Stomach smooth muscle (tissue), 2 donors: ENCODE results near the gene SLC25A23.
"Not testable (repeated sequence)": the region's sequence is repeated elsewhere in the genome, so short reads cannot be mapped to it uniquely, and the experiment has no call there.

ENCODE experiments used
- H3K27ac ChIP-seq: one replicate; pipeline ENCODE4 v1.7.0; 2013; ENCODE audit warnings: mild to moderate bottlenecking, low read length, inconsistent platforms
- H3K27me3 ChIP-seq, 2 donors: one replicate each; pipeline ENCODE4 v1.7.0; 2013; ENCODE audit warnings: low read length in 2 of 2; ENCODE audit not compliant: insufficient read depth in 2 of 2, control insufficient read depth in 1 of 2
- H3K36me3 ChIP-seq, 2 donors: one replicate each; pipeline ENCODE4 v1.7.0; 2013; ENCODE audit warnings: low read length in 2 of 2; ENCODE audit not compliant: control insufficient read depth in 2 of 2, insufficient read depth in 2 of 2
- H3K4me1 ChIP-seq: one replicate; pipeline ENCODE4 v1.7.0; 2013; ENCODE audit warnings: low read length; ENCODE audit not compliant: control insufficient read depth, insufficient read depth
- H3K4me3 ChIP-seq, 2 donors: one replicate each; pipeline ENCODE4 v1.7.0; 2013; ENCODE audit warnings: low read length in 2 of 2
- H3K9ac ChIP-seq, 2 donors: one replicate each; pipeline ENCODE4 v1.7.0; 2013; ENCODE audit warnings: low read length in 2 of 2, mild to moderate bottlenecking in 1 of 2
- H3K9me3 ChIP-seq, 2 donors: one replicate each; pipeline ENCODE4 v1.7.0; 2013; ENCODE audit warnings: low read length in 2 of 2; ENCODE audit not compliant: control insufficient read depth in 2 of 2
- donor health status: healthy.
- donor health status: Pancreatic carcinoma.

Gene SLC25A23

GRCh38 chr19:6433165-6433564 is 26.4 kb downstream of the SLC25A23 start:
- Histone ChIP-seq H3K4me3 (no peak overlapping the region), H3K36me3 (no peaks in the 10 kb centered on the region), H3K9ac (no peak overlapping the region), H3K27ac (no peak overlapping the region), H3K27me3 (no peaks in the 10 kb centered on the region), H3K9me3 (no peaks in the 10 kb centered on the region), H3K4me1 (no peaks in the 10 kb centered on the region)

DNA sequence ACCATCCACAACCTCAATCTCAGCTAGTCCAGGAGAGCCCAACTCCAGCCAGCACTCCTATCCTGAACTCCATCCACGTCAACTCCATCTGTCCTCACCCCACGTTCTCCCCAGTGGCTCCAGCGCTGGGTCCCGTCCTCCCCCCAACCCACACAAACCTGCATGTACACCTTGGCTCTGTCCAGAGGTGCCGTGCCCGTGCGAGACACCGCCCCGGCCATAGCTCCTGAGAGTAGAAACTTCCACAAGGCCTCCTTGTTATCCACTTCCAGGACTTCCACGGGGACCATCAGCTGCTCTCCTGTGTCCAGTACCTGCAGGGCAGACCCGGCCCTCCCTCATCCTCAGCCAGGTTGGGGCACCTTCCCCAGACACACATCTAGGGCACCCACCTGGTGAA is 27.7 kb downstream of the SLC25A23 start:
- no peaks in the 10 kb centered on the region for H3K36me3 ChIP-seq

DNA sequence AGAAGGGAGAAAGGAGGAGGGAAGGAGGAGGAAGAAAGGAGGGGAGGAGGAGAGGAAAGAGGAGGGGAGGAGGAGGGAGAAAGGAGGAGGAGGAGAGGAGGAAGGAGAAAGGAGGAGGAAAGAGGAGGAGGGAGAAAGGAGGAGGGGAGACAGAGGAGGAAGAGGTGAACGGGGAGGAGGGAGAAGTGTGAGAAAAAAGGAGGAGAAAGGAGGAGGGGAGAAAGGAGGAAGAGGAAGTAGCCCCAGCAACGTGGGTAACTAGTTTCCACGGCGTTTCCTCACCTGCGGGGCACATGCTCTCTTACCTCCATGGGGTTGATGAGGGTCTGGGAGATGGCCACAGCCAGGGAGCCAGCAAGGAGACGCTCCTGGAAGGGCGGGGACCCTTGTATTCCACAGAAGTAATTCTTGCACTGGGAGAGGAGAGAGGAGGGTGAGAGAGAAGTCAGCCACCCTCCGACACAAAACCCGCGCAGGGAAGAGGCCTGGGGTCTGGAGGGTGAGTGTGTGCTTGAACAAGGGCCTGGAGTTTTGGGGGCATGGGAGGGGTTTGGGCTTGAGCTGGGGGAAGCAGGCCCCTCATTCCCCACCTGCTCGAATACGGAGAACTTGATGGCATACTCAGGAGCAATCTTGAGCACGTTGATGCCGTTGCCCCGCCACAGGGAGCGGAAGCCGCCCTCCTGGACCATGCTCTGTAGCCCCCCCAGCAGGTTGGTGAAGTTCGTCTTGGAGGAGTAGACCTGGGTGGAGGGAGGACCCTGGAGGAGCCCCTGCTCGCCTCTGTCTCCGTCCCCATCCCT is 30.0 kb downstream of the SLC25A23 start:
- no peak overlapping the region for H3K27ac ChIP-seq
- peaks cover 0 to 2% of the 10 kb centered on the region in 2 donors for H3K27me3 ChIP-seq
- no peaks in the 10 kb centered on the region for H3K36me3 ChIP-seq
- no peak overlapping the region for H3K9ac ChIP-seq
- H3K4me1 ChIP-seq, result peaks cover 5% of the 10 kb centered on the region
- peaks cover 0 to 4% of the 10 kb centered on the region in 2 donors for H3K9me3 ChIP-seq
- no peak overlapping the region for H3K4me3 ChIP-seq

More for the DNA sequence above, 27.7 kb downstream of the SLC25A23 start:
- H3K9me3 ChIP-seq, result no peaks in the 10 kb centered on the region
- H3K27ac ChIP-seq, result no peak overlapping the region
- peaks cover 0 to 2% of the 10 kb centered on the region in 2 donors for H3K27me3 ChIP-seq
- no peaks in the 10 kb centered on the region for H3K4me1 ChIP-seq
- no peak overlapping the region for H3K9ac ChIP-seq
- no peak overlapping the region for H3K4me3 ChIP-seq

- not testable (repeated sequence) for H3K4me1 ChIP-seq, H3K27me3 ChIP-seq, H3K9me3 ChIP-seq, H3K9ac ChIP-seq, H3K4me3 ChIP-seq, H3K27ac ChIP-seq, H3K36me3 ChIP-seq
These were observed 30.7 kb downstream of the SLC25A23 start for GRCh38 chr19:6428692-6429418.

GRCh38 chr19:6427131-6427530 is 32.5 kb downstream of the SLC25A23 start:
- Histone ChIP-seq H3K9me3 (peaks cover 0 to 4% of the 10 kb centered on the region in 2 donors), H3K27me3 (peaks cover 0 to 2% of the 10 kb centered on the region in 2 donors), H3K27ac (no peak overlapping the region), H3K4me3 (no peak overlapping the region), H3K4me1 (peaks cover 24% of the 10 kb centered on the region), H3K36me3 (no peaks in the 10 kb centered on the region), H3K9ac (no peak overlapping the region)

DNA sequence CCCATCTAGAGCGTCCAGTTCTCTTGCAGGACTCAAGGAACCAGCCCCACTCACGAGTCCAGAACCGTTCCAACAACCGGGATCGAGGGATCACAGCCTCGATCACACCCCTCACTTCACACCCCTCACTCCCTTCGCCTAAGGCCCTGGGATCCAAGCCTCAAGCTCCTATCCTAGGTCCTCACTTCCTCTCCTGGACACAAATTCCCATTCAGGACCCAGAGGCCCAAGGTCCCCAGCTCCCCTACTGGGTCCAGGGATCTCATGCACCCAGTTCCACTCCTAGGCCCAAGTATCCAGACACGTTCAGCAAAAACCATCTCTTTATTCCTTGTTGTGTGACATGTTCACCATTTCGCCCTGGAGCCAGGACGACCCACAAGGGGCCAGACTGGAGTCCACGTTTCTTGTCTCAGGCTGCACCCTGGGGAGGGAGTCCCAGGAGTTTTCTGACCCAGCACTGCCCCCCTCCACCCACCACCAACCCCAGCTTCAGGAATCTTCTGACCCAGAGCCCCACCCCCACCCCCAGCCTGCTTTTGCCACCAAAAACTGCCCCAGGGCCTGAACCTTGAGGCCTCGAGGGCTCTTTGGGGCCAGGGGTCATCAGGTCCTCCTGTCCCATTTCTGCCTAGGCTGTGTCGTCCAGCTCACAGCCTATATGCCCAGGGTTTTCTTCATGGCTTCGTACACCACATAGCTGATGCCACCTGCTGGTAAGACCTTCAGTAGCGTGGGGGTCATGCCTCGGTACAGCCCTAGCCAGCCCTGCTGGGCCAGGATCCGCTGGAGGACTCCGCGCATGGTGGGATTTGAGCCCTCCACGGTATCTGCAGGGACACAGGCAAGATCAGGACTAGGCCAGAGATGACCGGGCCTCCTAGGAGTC is 33.6 kb downstream of the SLC25A23 start:
- Histone ChIP-seq H3K4me3 (peak overlapping the region; percentile 26 to 54), H3K27ac (peak overlapping the region; percentile 88), H3K27me3 (peaks cover 0 to 2% of the 10 kb centered on the region in 2 donors), H3K36me3 (peaks cover 0 to 4% of the 10 kb centered on the region in 2 donors), H3K9ac (peak overlapping the region; percentile 16 to 47), H3K4me1 (peaks cover 30% of the 10 kb centered on the region), H3K9me3 (peaks cover 0 to 4% of the 10 kb centered on the region in 2 donors)

GRCh38 chr19:6424939-6425731 is 34.5 kb downstream of the SLC25A23 start:
- Histone ChIP-seq H3K4me3 (peak overlapping the region; percentile 26 to 54), H3K36me3 (peaks cover 7% of the 10 kb centered on the region in 2 donors), H3K27me3 (peaks cover 0 to 2% of the 10 kb centered on the region in 2 donors), H3K9me3 (peaks cover 0 to 4% of the 10 kb centered on the region in 2 donors), H3K9ac (peak overlapping the region; percentile 16 to 47), H3K4me1 (peaks cover 30% of the 10 kb centered on the region), H3K27ac (peak overlapping the region; percentile 88)

DNA sequence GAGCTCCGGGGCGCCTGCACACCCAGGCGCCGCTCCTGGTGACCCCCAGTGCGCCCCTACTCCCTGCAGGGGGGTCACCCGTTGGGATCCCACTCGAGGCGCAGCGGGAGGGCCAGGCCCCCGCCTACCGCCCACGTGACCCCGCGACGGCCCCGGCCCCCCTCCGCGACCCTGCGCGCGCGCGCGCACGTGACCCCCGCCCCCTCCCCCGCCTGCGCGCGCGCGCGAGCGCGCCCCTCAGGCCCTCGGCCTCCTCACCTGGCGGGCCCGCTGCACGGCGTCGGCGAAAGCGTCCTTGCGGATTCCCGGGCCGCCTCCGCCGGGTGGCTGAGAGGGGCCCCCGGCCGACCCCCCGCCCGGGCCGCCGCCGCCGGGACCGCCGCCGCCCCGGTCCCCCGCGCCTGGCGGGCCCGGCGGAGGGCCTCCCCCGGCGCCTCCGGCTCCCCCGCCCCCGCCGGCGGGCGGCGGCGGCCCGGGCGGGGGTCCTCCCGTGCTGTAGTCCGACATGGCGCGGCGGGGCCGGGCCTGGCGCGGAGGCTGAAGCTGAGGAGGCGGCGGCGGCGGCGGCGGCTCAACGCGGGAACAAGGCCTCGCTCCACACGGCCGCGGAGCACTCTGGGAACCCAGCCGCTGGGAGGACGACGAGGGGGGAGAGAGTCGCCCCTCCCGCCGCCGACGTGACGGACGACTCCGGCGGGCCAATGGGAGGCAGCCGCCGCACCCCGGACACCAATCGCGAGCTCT is 35.2 kb downstream of the SLC25A23 start, which contains the start of gene KHSRP:
TSS of gene KHSRP (minus strand) at position 617 of the 744 bp plus-strand sequence. CDS start at position 507, 110 bp downstream.
- peaks cover 0 to 4% of the 10 kb centered on the region in 2 donors for H3K9me3 ChIP-seq
- H3K27me3 ChIP-seq, result peaks cover 0 to 2% of the 10 kb centered on the region in 2 donors
- H3K4me3 ChIP-seq, result peak within 1 kb of the TSS; percentile 85 to 96
- H3K36me3 ChIP-seq, result peaks cover 12 to 14% of the 10 kb centered on the region in 2 donors
- peak within 1 kb of the TSS; percentile 86 to 89 for H3K9ac ChIP-seq
- H3K4me1 ChIP-seq, result peaks cover 32% of the 10 kb centered on the region
- peak within 1 kb of the TSS; percentile 88 for H3K27ac ChIP-seq

- Histone ChIP-seq H3K4me1 (peaks cover 34% of the 10 kb centered on the region), H3K9me3 (peaks cover 0 to 4% of the 10 kb centered on the region in 2 donors), H3K27ac (peak overlapping the region; percentile 46), H3K9ac (peak overlapping the region; percentile 86 to 89), H3K27me3 (peaks cover 0 to 2% of the 10 kb centered on the region in 2 donors), H3K36me3 (peaks cover 20 to 21% of the 10 kb centered on the region in 2 donors), H3K4me3 (peak overlapping the region; percentile 85 to 96)
These were observed 35.9 kb downstream of the SLC25A23 start for GRCh38 chr19:6423499-6424194.
